ENCODE measurements around the gene TFPI. TPM values are rescaled to one million over a fixed set of nuclear protein-coding genes. Genes with fewer than 3 reads are reported as not detected.

Gene TFPI
- total RNA-seq, 1 donor from 2014 or later: 56.6 TPM

DNA sequence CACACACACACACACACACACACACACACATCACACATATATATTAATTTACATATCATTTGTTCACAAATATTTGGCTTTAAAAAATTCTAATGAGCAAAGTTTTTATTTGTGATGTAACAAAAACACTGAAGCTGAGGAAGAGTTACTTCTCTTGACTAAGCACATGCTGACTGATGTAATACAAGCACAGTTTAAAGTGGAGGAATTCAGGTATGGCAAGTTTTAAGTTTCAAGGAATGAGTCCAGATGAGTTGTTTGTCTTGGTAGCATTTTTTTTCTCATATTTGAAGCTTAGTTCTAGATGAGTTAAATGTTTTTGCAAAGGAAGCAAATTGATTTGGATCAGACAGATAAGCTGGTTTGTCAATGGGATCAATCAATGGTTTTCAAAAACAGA is 86.0 kb downstream of the TFPI start:
- Mint-ChIP-seq H3K27me3 (ENCODE audit: low read depth, unreplicated experiment) (no peaks in the 10 kb centered on the region), H3K27ac (ENCODE audit: unreplicated experiment) (peak overlapping the region; percentile 36), H3K36me3 (ENCODE audit: low read depth, unreplicated experiment) (no peaks in the 10 kb centered on the region), H3K4me3 (ENCODE audit: unreplicated experiment) (no peak overlapping the region), H3K9me3 (ENCODE audit: unreplicated experiment) (no peaks in the 10 kb centered on the region), H3K4me1 (ENCODE audit: low read depth, unreplicated experiment) (peaks cover 2% of the 10 kb centered on the region)
- TF ChIP-seq EZH2 (IDR thresholded peaks at IDR 0.05; ENCODE audit: insufficient read depth, low read length): no peak
- TF ChIP-seq, protein P1, sequence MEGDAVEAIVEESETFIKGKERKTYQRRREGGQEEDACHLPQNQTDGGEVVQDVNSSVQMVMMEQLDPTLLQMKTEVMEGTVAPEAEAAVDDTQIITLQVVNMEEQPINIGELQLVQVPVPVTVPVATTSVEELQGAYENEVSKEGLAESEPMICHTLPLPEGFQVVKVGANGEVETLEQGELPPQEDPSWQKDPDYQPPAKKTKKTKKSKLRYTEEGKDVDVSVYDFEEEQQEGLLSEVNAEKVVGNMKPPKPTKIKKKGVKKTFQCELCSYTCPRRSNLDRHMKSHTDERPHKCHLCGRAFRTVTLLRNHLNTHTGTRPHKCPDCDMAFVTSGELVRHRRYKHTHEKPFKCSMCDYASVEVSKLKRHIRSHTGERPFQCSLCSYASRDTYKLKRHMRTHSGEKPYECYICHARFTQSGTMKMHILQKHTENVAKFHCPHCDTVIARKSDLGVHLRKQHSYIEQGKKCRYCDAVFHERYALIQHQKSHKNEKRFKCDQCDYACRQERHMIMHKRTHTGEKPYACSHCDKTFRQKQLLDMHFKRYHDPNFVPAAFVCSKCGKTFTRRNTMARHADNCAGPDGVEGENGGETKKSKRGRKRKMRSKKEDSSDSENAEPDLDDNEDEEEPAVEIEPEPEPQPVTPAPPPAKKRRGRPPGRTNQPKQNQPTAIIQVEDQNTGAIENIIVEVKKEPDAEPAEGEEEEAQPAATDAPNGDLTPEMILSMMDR (IDR thresholded peaks at IDR 0.05; ENCODE audit: insufficient read depth, low read depth, low read length): no peak
- peaks cover 3% of the 10 kb centered on the region for H3K36me3 ChIP-seq (ENCODE audit: insufficient read depth, low read length)
- no peaks in the 10 kb centered on the region for H3K9me3 ChIP-seq (ENCODE audit: insufficient read depth, low read depth, low read length)
- H3K27ac ChIP-seq (ENCODE audit: low read depth, low read length): no peak overlapping the region
- H3K4me2 ChIP-seq (ENCODE audit: low read length): no peak overlapping the region
- no peaks in the 10 kb centered on the region for H3K79me2 ChIP-seq (ENCODE audit: insufficient read depth, low read length)
- H2AFZ ChIP-seq (ENCODE audit: low read depth, low read length): no peak overlapping the region
- no peaks in the 10 kb centered on the region for H3K27me3 ChIP-seq (ENCODE audit: insufficient read depth, low read length)
- no peak overlapping the region for H3K9ac ChIP-seq (ENCODE audit: low read length)
- H4K20me1 ChIP-seq (ENCODE audit: insufficient read depth, low read length): no peaks in the 10 kb centered on the region
- no peak for DNase-seq (ENCODE audit: low read depth)
- no peak for FAIRE-seq
- H3K4me1 ChIP-seq (ENCODE audit: insufficient read depth, low read length): no peaks in the 10 kb centered on the region
- H3K4me3 ChIP-seq (ENCODE audit: insufficient read depth, low read depth, low read length): no peak overlapping the region

DNA sequence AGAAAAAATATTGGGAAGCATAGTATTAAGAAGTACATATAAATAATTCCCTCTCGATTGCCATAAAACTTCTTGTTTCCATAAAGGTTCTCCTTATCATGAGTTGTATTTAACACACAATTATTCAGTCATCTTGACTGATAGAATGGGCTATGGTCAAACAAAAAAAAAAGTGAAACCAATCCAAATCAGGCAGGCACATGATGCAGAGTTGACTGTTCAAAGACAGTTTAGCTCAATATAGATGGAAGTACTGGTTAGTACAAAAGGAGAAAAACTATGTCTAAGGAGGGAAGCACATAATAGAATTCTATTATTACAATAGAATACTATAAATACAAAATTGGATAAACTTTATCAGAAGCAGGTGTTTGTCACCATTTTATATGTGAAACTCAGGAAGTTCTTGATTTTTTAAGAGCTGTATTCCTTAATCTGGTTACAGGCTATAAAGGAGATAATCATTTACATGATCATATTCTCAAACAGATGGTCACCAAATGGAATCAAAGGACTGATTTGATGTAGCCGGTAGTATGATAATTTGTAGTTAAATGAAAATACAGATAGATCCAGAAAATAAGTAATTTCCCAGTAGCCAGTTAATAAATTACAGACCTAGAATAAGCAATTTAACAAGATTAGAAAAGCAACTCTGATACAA is 88.0 kb downstream of the TFPI start:
- H3K27me3 Mint-ChIP-seq (ENCODE audit: low read depth, unreplicated experiment): no peaks in the 10 kb centered on the region
- Histone ChIP-seq H3K4me1 (ENCODE audit: insufficient read depth, low read length) (no peaks in the 10 kb centered on the region), H3K9ac (ENCODE audit: low read length) (no peak overlapping the region), H3K27me3 (ENCODE audit: insufficient read depth, low read length) (no peaks in the 10 kb centered on the region), H3K4me2 (ENCODE audit: low read length) (no peak overlapping the region), H3K9me3 (ENCODE audit: insufficient read depth, low read depth, low read length) (no peaks in the 10 kb centered on the region), H2AFZ (ENCODE audit: low read depth, low read length) (no peak overlapping the region), H3K27ac (ENCODE audit: low read depth, low read length) (no peak overlapping the region), H3K79me2 (ENCODE audit: insufficient read depth, low read length) (no peaks in the 10 kb centered on the region), H3K36me3 (ENCODE audit: insufficient read depth, low read length) (peaks cover 3% of the 10 kb centered on the region), H4K20me1 (ENCODE audit: insufficient read depth, low read length) (no peaks in the 10 kb centered on the region), H3K4me3 (ENCODE audit: insufficient read depth, low read depth, low read length) (no peak overlapping the region)
- DNase-seq (ENCODE audit: low read depth) (no peak), FAIRE-seq (no peak)
- H3K4me3 Mint-ChIP-seq (ENCODE audit: unreplicated experiment): no peak overlapping the region
- H3K36me3 Mint-ChIP-seq (ENCODE audit: low read depth, unreplicated experiment): no peaks in the 10 kb centered on the region
- H3K9me3 Mint-ChIP-seq (ENCODE audit: unreplicated experiment): no peaks in the 10 kb centered on the region
- no peak overlapping the region for H3K27ac Mint-ChIP-seq (ENCODE audit: unreplicated experiment)
- TF ChIP-seq, protein P1 (IDR thresholded peaks at IDR 0.05; ENCODE audit: insufficient read depth, low read depth, low read length): no peak
- no peak for TF ChIP-seq EZH2 (IDR thresholded peaks at IDR 0.05; ENCODE audit: insufficient read depth, low read length)
- H3K4me1 Mint-ChIP-seq (ENCODE audit: low read depth, unreplicated experiment): peaks cover 2% of the 10 kb centered on the region

DNA sequence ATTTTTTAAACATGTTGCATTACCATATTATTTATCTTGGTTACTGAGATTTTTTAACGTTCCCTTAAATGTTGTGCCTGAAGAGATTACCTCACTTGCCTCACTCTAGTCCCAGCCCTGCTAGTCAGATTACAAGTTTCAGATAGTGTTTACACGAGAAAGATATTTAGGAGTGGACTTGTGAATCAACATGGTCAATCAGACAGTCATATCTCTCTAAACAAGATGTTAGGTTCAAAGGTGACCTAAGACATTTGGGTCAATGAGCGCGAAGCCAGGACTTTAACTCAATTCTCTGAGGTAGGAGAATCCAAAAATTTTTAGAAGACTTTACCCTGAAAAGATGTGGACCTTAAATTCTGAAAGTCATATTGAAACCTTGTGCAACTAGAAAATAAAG is 91.4 kb downstream of the TFPI start:
- FAIRE-seq: no peak
- no peak for DNase-seq (ENCODE audit: low read depth)
- Histone ChIP-seq H2AFZ (ENCODE audit: low read depth, low read length) (no peak overlapping the region), H3K27me3 (ENCODE audit: insufficient read depth, low read length) (no peaks in the 10 kb centered on the region), H3K36me3 (ENCODE audit: insufficient read depth, low read length) (peaks cover 3% of the 10 kb centered on the region), H4K20me1 (ENCODE audit: insufficient read depth, low read length) (no peaks in the 10 kb centered on the region), H3K4me2 (ENCODE audit: low read length) (no peak overlapping the region), H3K4me1 (ENCODE audit: insufficient read depth, low read length) (no peaks in the 10 kb centered on the region), H3K9me3 (ENCODE audit: insufficient read depth, low read depth, low read length) (no peaks in the 10 kb centered on the region), H3K79me2 (ENCODE audit: insufficient read depth, low read length) (no peaks in the 10 kb centered on the region), H3K9ac (ENCODE audit: low read length) (no peak overlapping the region), H3K4me3 (ENCODE audit: insufficient read depth, low read depth, low read length) (no peak overlapping the region), H3K27ac (ENCODE audit: low read depth, low read length) (no peak overlapping the region)
- Mint-ChIP-seq H3K27me3 (ENCODE audit: low read depth, unreplicated experiment) (no peaks in the 10 kb centered on the region), H3K9me3 (ENCODE audit: unreplicated experiment) (no peaks in the 10 kb centered on the region), H3K36me3 (ENCODE audit: low read depth, unreplicated experiment) (no peaks in the 10 kb centered on the region), H3K4me1 (ENCODE audit: low read depth, unreplicated experiment) (no peaks in the 10 kb centered on the region), H3K27ac (ENCODE audit: unreplicated experiment) (no peak overlapping the region), H3K4me3 (ENCODE audit: unreplicated experiment) (no peak overlapping the region)
- TF ChIP-seq EZH2 (IDR thresholded peaks at IDR 0.05; ENCODE audit: insufficient read depth, low read length): no peak
- TF ChIP-seq, protein P1 (IDR thresholded peaks at IDR 0.05; ENCODE audit: insufficient read depth, low read depth, low read length): no peak
